Measurements from ENCODE around the gene RBM12.

RBM12 gene

DNA sequence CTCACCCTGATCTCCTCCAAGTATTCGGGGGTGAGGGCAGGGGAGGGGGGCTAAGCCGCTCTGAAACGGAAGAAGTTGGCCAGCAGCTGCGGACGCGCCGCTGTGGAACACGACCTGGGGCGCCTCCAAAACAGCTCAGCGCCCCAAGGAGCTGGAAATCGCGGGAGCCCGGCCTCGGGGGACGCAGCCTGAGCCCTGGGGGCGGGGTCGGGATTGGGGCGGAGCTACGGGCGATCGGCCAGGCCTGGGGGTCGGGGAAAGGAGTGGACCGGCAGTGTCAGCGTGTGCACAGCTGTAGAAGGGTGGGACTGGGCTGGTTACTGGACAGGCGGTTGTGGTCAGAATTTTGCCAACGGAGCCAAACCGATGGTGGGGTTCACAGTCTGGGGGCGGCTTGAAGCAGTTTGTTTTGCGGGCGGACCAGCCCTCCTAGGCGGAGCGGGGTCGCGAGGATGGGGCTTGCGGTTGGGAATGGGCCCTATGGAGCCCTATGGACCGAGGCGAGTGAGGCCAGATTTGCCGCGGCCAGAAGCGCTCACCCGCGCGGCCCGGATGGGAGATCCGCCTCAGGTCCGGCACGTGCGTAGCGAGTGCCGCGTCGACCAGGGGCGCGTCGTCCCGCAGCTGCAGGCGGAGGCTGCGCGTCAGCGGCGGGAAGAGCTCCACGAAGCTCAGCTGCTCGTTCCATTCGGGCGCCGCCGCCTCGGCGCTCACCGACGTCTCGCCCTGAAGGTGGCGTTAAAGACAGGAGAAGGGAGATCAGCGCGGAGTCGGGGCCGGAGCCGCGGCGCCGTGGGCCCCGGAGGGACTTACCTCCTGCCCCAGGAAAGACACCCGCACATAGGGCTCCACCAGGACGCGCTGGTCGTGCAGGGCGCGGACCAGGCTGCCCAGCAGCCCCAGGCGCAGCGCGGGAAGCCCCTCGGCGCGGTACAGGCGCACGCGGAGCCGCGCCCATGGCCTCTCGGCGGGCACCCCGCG lies 63.4 kb downstream of the RBM12 start:
- H4K20me1 ChIP-seq (ENCODE audit: insufficient read depth, low read length), result no peaks in the 10 kb centered on the region; the same call in 1 of the 2 replicates
- H3K27ac ChIP-seq (ENCODE audit: low read length), result no peak overlapping the region
- no peak overlapping the region for H2AFZ ChIP-seq (ENCODE audit: low read depth, low read length)
- no peak for ATAC-seq (ENCODE audit: insufficient read depth, low read depth)
- H3K4me2 ChIP-seq (ENCODE audit: insufficient read depth, low read length), result no peak overlapping the region
- no peak for DNase-seq
- no peaks in the 10 kb centered on the region for H3K9me3 ChIP-seq (ENCODE audit: insufficient read depth, low read length, severe bottlenecking)
- no peak overlapping the region for H3K9ac ChIP-seq (ENCODE audit: low read depth, low read length)
- H3K36me3 ChIP-seq (ENCODE audit: insufficient read depth, low read length), result no peaks in the 10 kb centered on the region
- H3K4me3 ChIP-seq (ENCODE audit: low read depth in 1 of 2, low read length in 2 of 2), result no peak overlapping the region
- H3K27me3 ChIP-seq (ENCODE audit: insufficient read depth, low read length, poor library complexity), result no peaks in the 10 kb centered on the region
- TF ChIP-seq, protein P1, sequence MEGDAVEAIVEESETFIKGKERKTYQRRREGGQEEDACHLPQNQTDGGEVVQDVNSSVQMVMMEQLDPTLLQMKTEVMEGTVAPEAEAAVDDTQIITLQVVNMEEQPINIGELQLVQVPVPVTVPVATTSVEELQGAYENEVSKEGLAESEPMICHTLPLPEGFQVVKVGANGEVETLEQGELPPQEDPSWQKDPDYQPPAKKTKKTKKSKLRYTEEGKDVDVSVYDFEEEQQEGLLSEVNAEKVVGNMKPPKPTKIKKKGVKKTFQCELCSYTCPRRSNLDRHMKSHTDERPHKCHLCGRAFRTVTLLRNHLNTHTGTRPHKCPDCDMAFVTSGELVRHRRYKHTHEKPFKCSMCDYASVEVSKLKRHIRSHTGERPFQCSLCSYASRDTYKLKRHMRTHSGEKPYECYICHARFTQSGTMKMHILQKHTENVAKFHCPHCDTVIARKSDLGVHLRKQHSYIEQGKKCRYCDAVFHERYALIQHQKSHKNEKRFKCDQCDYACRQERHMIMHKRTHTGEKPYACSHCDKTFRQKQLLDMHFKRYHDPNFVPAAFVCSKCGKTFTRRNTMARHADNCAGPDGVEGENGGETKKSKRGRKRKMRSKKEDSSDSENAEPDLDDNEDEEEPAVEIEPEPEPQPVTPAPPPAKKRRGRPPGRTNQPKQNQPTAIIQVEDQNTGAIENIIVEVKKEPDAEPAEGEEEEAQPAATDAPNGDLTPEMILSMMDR (IDR thresholded peaks at IDR 0.05; ENCODE audit: borderline replicate concordance, extremely low read depth, low read length, poor library complexity, severe bottlenecking), result no peak
- TF ChIP-seq EZH2 (IDR thresholded peaks at IDR 0.05; ENCODE audit: borderline replicate concordance, low read depth, low read length, severe bottlenecking), result no peak
- no peaks in the 10 kb centered on the region for H3K79me2 ChIP-seq (ENCODE audit: insufficient read depth, low read length)
- H3K4me1 ChIP-seq (ENCODE audit: insufficient read depth, low read length), result no peaks in the 10 kb centered on the region

DNA sequence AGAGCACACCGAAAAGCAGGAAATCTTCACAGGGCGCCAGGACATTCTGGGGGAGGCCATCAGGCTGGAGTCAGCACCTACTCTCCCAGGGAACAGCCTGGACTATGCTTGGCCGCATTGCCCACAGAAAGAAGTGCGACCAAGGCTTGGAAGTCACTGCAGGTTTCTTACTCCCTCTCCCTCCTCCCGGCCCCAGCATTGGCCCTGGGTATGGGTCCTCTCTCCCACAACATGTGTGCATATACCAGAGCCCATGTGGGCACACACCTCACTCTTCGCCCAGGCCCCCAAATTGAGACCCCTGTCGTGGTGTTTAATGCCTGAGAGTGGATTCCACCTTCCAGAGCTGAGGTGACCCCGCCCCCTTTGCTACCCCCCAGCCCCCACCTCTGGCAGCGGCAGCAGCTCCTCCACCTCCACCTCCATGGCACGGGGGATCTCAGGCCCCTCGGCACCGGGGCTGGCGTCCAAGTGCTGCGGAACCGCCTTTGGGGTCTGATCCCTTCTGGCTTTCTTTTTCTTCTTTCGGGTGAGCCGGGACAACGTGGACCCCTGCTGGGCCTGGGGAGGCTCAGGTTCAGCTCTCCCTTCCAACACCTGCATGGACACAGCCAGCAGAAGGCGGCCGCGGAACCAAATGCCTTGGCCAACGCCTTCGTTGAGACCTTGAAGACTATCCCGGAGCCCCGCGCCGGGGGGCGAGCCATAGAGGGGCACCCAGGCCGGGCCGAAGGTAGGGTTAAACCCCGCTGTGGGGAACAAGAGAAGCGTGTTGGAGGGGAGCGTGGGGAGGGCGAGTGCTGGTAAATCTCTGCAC lies 64.3 kb downstream of the RBM12 start:
- no peak overlapping the region for H3K4me3 ChIP-seq (ENCODE audit: low read depth in 1 of 2, low read length in 2 of 2)
- no peak overlapping the region for H2AFZ ChIP-seq (ENCODE audit: low read depth, low read length)
- no peak for DNase-seq
- H3K27ac ChIP-seq (ENCODE audit: low read length), result no peak overlapping the region
- no peaks in the 10 kb centered on the region for H3K27me3 ChIP-seq (ENCODE audit: insufficient read depth, low read length, poor library complexity)
- TF ChIP-seq, protein P1 (IDR thresholded peaks at IDR 0.05; ENCODE audit: borderline replicate concordance, extremely low read depth, low read length, poor library complexity, severe bottlenecking), result no peak
- no peak for TF ChIP-seq EZH2 (IDR thresholded peaks at IDR 0.05; ENCODE audit: borderline replicate concordance, low read depth, low read length, severe bottlenecking)
- no peak overlapping the region for H3K9ac ChIP-seq (ENCODE audit: low read depth, low read length)
- H3K4me1 ChIP-seq (ENCODE audit: insufficient read depth, low read length), result no peaks in the 10 kb centered on the region
- ATAC-seq (ENCODE audit: insufficient read depth, low read depth), result no peak
- no peak overlapping the region for H3K4me2 ChIP-seq (ENCODE audit: insufficient read depth, low read length)
- no peaks in the 10 kb centered on the region; the same call in 1 of the 2 replicates for H4K20me1 ChIP-seq (ENCODE audit: insufficient read depth, low read length)
- no peaks in the 10 kb centered on the region for H3K79me2 ChIP-seq (ENCODE audit: insufficient read depth, low read length)
- H3K9me3 ChIP-seq (ENCODE audit: insufficient read depth, low read length, severe bottlenecking), result no peaks in the 10 kb centered on the region
- H3K36me3 ChIP-seq (ENCODE audit: insufficient read depth, low read length), result no peaks in the 10 kb centered on the region

DNA sequence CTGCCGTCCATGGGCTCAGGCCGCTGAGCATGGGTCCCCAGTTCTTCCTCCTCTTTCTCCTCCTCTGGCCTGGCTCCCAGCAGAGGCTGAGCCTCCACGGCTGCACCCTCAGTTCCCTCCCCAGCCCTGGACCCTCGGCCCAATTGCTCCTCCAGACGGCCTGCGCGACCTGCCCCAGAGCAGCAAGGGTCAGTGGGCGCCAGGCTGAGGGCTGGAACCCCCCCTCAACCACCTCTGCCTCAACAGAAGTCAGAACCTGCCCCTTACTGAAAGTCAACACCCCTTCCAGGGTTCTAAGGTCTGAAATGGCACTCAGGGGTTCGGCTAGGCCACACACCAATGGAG lies 65.0 kb downstream of the RBM12 start:
- Histone ChIP-seq H3K27me3 (ENCODE audit: insufficient read depth, low read length, poor library complexity) (no peaks in the 10 kb centered on the region), H3K36me3 (ENCODE audit: insufficient read depth, low read length) (no peaks in the 10 kb centered on the region), H3K79me2 (ENCODE audit: insufficient read depth, low read length) (no peaks in the 10 kb centered on the region), H2AFZ (ENCODE audit: low read depth, low read length) (no peak overlapping the region), H3K4me1 (ENCODE audit: insufficient read depth, low read length) (no peaks in the 10 kb centered on the region), H3K4me2 (ENCODE audit: insufficient read depth, low read length) (no peak overlapping the region), H3K27ac (ENCODE audit: low read length) (no peak overlapping the region), H3K4me3 (ENCODE audit: low read depth in 1 of 2, low read length in 2 of 2) (no peak overlapping the region), H3K9me3 (ENCODE audit: insufficient read depth, low read length, severe bottlenecking) (no peaks in the 10 kb centered on the region), H4K20me1 (ENCODE audit: insufficient read depth, low read length) (no peaks in the 10 kb centered on the region; the same call in 1 of the 2 replicates), H3K9ac (ENCODE audit: low read depth, low read length) (no peak overlapping the region)
- ATAC-seq (ENCODE audit: insufficient read depth, low read depth) (no peak), DNase-seq (no peak)
- TF ChIP-seq, protein P1 (IDR thresholded peaks at IDR 0.05; ENCODE audit: borderline replicate concordance, extremely low read depth, low read length, poor library complexity, severe bottlenecking), result no peak
- no peak for TF ChIP-seq EZH2 (IDR thresholded peaks at IDR 0.05; ENCODE audit: borderline replicate concordance, low read depth, low read length, severe bottlenecking)
